GM12878 (cell line): Measurements from ENCODE around the gene EIF4E2.

ENCODE experiments used
- ATF2 ChIP-seq: IDR thresholded peaks from 2 replicates; pipeline ENCODE4 v1.6.1; 2012; ENCODE audit warnings: low read length, inconsistent platforms
- CREB1 ChIP-seq: IDR thresholded peaks from 2 replicates; pipeline ENCODE4 v1.6.1; 2012; ENCODE audit warnings: low read depth, mild to moderate bottlenecking, inconsistent platforms
- CREM ChIP-seq: IDR thresholded peaks from 2 replicates; pipeline ENCODE4 v1.6.1; 2014; ENCODE audit warnings: antibody characterized with exemption, low read depth
- MXI1 ChIP-seq: fragments of 150-350 bp; IDR thresholded peaks from 2 replicates; pipeline ENCODE4 v1.6.1; 2011; ENCODE audit warnings: low read depth, mild to moderate bottlenecking, inconsistent platforms, low read length, improper control_type of control experiment
- NR2C2 ChIP-seq: IDR thresholded peaks from 2 replicates; pipeline ENCODE4 v1.6.1; 2011; ENCODE audit warnings: borderline replicate concordance, low read depth; ENCODE audit not compliant: control insufficient read depth, insufficient read length
- POLR2A ChIP-seq: IDR thresholded peaks from 2 replicates; pipeline ENCODE4 v1.6.1; 2011; ENCODE audit warnings: low read depth, mild to moderate bottlenecking, low read length
- POLR2AphosphoS5 ChIP-seq: IDR thresholded peaks from 2 replicates; pipeline ENCODE4 v1.6.1; 2011; ENCODE audit warnings: mild to moderate bottlenecking, low read length, inconsistent platforms
- RAD21 ChIP-seq: IDR thresholded peaks from 2 replicates; pipeline ENCODE4 v1.6.1; 2011; ENCODE audit warnings: mild to moderate bottlenecking, low read depth, low read length, moderate library complexity; ENCODE audit not compliant: insufficient read depth
- RCOR1 ChIP-seq: conservative IDR thresholded peaks from 2 replicates; pipeline ENCODE4 v1.6.1; 2012; ENCODE audit warnings: low read depth, low read length, improper control_type of control experiment
- YBX1 ChIP-seq: fragments of 450-650 bp; IDR thresholded peaks from 2 replicates; pipeline ENCODE4 v1.6.1; 2016; ENCODE audit warnings: antibody characterized with exemption
- ZNF274 ChIP-seq: IDR thresholded peaks from one replicate; pipeline ENCODE4 v1.8.0; 2011; ENCODE audit not compliant: insufficient read length, insufficient read depth
- ZZZ3 ChIP-seq: IDR thresholded peaks from 2 replicates; pipeline ENCODE4 v1.6.1; 2011; ENCODE audit warnings: low read depth; ENCODE audit not compliant: control insufficient read depth, insufficient read length
- TF ChIP-seq, protein P1 (sequence below), 3 experiments: IDR thresholded peaks in 2 of 3; conservative IDR thresholded peaks in 1 of 3; 2 replicates each; pipeline ENCODE4 v1.5.1; 2011; ENCODE audit warnings: low read depth in 3 of 3, low read length in 3 of 3, mild to moderate bottlenecking in 3 of 3, control low read depth in 2 of 3, moderate library complexity in 2 of 3, inconsistent platforms in 1 of 3, mixed read lengths in 1 of 3; ENCODE audit not compliant: control insufficient read depth in 2 of 3, insufficient read depth in 1 of 3; ENCODE audit errors: extremely low read depth in 1 of 3
- TF ChIP-seq, protein P2 (sequence below): IDR thresholded peaks from 2 replicates; pipeline ENCODE4 v1.6.1; 2012; ENCODE audit warnings: low read depth, low read length, improper control_type of control experiment

DNA sequence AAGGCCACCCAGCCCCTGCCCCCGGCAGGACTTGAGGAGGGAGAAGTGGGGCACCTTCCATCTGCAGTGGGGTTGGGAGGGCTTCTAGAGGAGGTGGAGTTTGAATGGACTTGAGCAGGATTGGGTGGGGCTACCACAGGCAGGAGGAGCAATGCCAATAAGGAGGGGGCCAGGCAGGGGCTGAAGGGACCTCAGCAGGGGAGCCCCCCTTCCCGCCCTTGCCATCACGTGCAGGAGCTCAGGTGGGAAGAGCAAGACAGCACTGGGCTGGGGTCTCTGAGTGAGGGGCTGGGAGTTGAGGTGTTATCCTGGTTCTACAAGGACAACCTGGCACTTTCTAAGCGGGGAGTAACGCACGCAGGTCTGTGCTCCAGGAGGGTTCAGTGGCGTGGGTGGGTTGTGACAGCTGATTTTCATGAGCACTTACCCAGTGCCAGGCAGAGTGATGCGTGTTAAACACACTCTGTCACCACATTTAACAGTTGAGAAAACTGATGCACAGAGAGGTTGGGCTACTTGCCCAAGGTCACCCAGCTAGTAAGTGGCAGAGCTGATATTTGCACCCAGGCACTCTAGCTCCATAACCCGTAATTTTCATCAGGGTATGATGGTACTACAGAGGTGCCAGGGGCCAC is 19.7 kb upstream of the EIF4E2 start:
- TF ChIP-seq YBX1 (no peak), ATF2 (no peak), ZNF274 (no peak), MXI1 (no peak), RAD21 (no peak), CREM (no peak), CREB1 (no peak), POLR2A (no peak), POLR2AphosphoS5 (no peak), ZZZ3 (no peak), NR2C2 (no peak), RCOR1 (no peak)
- TF ChIP-seq, protein P1, sequence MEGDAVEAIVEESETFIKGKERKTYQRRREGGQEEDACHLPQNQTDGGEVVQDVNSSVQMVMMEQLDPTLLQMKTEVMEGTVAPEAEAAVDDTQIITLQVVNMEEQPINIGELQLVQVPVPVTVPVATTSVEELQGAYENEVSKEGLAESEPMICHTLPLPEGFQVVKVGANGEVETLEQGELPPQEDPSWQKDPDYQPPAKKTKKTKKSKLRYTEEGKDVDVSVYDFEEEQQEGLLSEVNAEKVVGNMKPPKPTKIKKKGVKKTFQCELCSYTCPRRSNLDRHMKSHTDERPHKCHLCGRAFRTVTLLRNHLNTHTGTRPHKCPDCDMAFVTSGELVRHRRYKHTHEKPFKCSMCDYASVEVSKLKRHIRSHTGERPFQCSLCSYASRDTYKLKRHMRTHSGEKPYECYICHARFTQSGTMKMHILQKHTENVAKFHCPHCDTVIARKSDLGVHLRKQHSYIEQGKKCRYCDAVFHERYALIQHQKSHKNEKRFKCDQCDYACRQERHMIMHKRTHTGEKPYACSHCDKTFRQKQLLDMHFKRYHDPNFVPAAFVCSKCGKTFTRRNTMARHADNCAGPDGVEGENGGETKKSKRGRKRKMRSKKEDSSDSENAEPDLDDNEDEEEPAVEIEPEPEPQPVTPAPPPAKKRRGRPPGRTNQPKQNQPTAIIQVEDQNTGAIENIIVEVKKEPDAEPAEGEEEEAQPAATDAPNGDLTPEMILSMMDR (IDR thresholded peaks at IDR 0.05 in 2 of 3, conservative IDR thresholded peaks at IDR 0.05 in 1 of 3; ENCODE audit: control insufficient read depth in 2 of 3, extremely low read depth in 1 of 3, insufficient read depth in 1 of 3, low read depth in 3 of 3, low read length in 3 of 3): no peak
- TF ChIP-seq, protein P2, sequence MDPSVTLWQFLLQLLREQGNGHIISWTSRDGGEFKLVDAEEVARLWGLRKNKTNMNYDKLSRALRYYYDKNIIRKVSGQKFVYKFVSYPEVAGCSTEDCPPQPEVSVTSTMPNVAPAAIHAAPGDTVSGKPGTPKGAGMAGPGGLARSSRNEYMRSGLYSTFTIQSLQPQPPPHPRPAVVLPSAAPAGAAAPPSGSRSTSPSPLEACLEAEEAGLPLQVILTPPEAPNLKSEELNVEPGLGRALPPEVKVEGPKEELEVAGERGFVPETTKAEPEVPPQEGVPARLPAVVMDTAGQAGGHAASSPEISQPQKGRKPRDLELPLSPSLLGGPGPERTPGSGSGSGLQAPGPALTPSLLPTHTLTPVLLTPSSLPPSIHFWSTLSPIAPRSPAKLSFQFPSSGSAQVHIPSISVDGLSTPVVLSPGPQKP: no peak
